Measurements from ENCODE around the gene DKK1.

DKK1 gene

DNA sequence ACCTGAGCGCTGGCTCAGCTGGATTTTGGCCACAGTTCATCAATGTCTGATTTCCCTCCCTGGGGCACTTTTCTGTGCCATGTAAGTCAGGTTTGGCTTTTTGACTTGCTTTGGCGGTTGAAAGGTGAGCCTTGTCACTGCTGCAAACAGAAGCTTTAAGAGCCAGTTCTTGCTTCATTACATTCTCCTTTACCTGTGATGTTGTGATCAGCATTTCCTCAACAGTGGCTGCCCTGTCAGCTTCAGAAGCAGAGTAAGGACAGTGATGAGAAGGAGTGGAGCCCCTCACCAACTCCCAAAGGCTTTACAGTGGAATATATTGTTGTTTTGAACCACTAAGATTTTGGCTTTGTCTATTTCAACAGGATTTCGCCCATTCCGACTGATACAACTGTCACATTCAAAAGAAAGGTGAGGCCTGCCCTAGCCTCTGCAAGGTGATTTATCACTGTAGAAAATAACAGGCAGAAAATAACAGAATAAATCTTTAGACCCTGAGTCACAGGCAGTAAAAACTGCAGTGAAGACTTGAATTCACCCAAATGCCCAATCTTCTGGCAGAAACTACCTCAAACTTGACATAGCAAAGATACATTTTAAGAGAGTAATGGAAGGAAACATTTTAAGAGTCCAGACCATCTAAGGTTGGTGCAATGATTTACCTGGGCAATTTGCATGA is 13.3 kb upstream of the DKK1 start:
- no peak for DNase-seq (ENCODE audit: low read depth in 2 of 2)
- TF ChIP-seq, protein P1, sequence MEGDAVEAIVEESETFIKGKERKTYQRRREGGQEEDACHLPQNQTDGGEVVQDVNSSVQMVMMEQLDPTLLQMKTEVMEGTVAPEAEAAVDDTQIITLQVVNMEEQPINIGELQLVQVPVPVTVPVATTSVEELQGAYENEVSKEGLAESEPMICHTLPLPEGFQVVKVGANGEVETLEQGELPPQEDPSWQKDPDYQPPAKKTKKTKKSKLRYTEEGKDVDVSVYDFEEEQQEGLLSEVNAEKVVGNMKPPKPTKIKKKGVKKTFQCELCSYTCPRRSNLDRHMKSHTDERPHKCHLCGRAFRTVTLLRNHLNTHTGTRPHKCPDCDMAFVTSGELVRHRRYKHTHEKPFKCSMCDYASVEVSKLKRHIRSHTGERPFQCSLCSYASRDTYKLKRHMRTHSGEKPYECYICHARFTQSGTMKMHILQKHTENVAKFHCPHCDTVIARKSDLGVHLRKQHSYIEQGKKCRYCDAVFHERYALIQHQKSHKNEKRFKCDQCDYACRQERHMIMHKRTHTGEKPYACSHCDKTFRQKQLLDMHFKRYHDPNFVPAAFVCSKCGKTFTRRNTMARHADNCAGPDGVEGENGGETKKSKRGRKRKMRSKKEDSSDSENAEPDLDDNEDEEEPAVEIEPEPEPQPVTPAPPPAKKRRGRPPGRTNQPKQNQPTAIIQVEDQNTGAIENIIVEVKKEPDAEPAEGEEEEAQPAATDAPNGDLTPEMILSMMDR (IDR thresholded peaks at IDR 0.05; ENCODE audit: low read depth, low read length) = no peak
- H3K4me3 ChIP-seq (replicated peaks in 1 of 2; ENCODE audit: low read depth in 2 of 2, low read length in 2 of 2) = no peak overlapping the region

DNA sequence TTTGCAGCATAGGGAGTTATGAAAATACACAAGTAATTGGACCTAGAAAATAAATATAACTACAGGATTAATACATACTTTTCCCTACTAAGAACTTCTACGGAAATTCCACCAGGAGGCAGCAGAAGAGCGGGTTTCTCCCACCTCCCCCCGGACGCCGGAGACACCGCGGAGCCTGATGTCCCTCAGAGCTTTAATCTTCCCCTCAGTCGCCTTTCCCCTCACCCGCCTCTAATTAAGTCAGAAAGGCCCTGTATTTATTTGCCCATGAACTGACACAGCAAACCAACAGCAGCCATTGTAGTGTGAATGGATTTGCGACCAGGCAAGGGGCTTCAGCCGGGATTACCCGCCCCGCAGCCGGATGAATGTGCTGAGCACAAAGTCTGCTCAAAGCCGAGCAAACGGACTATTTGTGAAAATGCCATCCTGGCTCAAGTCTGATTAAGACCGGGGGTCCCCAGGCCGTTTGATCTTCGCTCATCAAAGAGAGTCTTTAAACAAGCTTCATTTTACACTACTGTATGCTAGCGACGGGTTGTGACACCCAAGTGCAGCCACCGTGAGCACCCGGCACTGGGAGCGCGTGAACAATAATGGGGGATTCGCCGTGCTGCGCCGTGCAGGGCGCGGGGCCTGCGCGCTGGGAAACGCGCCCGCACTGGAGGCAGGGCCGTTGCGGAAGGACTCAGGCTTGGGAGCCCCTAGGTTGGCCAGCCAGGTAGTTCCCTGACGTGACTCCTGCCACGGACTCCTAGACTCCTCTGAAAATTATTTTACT is 5.6 kb upstream of the DKK1 start:
- TF ChIP-seq, protein P1 (IDR thresholded peaks at IDR 0.05; ENCODE audit: low read depth, low read length) = peak; percentile 61
- peak; percentile 86 to 91 for DNase-seq (ENCODE audit: low read depth in 2 of 2)
- peak overlapping the region; percentile 32 to 48 for H3K4me3 ChIP-seq (replicated peaks in 1 of 2; ENCODE audit: low read depth in 2 of 2, low read length in 2 of 2)

DNA sequence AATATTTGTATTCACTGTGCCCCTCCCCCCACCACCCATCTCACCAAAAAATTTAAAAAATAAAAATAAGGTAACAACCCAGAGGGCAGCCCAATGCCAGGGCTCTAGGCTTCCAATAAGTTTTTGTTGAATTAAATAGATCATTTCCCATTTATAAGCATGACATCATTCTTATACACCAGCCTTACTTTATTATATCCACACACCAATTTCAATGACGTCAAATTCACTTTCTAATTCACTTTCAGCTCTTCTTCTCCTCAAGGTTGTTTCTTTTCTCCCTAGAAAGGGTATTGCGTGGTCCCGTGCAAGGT is 1.2 kb upstream of the DKK1 start:
- TF ChIP-seq, protein P1 (IDR thresholded peaks at IDR 0.05; ENCODE audit: low read depth, low read length) = no peak
- H3K4me3 ChIP-seq (replicated peaks in 1 of 2; ENCODE audit: low read depth in 2 of 2, low read length in 2 of 2) = peak overlapping the region; percentile 81 to 85
- DNase-seq (ENCODE audit: low read depth in 2 of 2) = no peak

DNA sequence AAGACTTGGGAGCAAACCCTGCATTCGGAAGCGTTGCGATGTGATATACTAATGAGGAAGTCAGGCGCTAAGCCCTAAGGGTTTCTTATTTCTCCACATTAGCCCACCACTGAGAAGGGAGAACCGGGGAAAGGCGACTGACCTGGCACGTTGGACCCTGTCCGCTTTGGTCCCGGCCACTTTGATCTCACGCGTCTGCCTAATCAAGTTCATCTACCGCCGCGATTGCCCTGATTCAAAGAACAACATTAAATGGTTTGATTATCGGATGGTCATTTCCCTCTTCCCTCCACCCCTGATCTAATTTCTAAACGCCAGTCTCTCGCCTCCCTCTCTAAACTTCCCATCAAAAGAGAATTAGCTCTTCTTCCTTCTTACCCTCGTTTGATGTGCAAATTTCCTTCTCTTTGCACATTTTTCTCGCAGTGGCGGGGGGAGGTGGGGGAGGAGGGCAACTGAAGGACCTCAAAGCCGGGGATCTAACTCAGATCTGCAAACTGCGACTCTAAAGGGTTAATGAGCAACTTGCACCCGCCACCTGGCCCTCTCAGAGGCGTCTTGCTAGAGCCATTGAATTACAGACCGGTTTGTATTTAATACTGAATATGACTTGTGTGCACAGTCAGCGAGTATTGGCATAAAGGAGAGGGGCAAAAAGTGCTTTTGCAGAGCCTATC is 687 bp upstream of the DKK1 start:
- no peak for DNase-seq (ENCODE audit: low read depth in 2 of 2)
- peak overlapping the region; percentile 81 to 85 for H3K4me3 ChIP-seq (replicated peaks in 1 of 2; ENCODE audit: low read depth in 2 of 2, low read length in 2 of 2)
- TF ChIP-seq, protein P1 (IDR thresholded peaks at IDR 0.05; ENCODE audit: low read depth, low read length) = no peak

DNA sequence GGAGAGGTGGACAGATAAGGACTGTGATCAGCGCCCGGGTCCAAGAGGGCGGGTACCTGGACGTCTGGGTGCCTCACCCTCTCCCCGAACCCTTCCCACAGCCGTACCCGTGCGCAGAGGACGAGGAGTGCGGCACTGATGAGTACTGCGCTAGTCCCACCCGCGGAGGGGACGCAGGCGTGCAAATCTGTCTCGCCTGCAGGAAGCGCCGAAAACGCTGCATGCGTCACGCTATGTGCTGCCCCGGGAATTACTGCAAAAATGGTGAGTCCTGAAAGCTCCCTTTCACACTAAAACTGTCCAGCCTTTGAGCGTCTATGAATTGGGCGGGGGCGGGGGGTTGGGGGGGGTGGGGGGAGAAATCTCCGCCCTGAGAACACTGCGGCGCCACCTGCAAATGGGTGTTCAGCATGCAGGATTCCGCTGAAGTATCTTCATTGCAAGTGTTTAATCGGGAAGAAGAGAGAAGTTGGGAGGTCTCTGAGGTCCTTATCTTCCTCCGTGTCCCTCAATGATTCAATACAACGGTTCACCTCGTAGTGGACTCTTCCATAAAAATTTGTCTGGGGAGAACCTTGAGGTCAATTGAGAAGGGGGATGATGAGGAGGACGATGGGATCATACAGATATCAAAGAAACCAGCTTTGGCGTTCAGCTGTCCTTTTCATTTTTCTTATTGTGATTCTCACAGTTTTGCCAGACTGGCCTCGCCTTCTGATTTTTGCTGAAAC is 906 bp downstream of the DKK1 start:
- DNase-seq (ENCODE audit: low read depth in 2 of 2) = peak; percentile 48 to 61
- TF ChIP-seq, protein P1 (IDR thresholded peaks at IDR 0.05; ENCODE audit: low read depth, low read length) = no peak
- peak overlapping the region; percentile 81 to 85 for H3K4me3 ChIP-seq (replicated peaks in 1 of 2; ENCODE audit: low read depth in 2 of 2, low read length in 2 of 2)

DNA sequence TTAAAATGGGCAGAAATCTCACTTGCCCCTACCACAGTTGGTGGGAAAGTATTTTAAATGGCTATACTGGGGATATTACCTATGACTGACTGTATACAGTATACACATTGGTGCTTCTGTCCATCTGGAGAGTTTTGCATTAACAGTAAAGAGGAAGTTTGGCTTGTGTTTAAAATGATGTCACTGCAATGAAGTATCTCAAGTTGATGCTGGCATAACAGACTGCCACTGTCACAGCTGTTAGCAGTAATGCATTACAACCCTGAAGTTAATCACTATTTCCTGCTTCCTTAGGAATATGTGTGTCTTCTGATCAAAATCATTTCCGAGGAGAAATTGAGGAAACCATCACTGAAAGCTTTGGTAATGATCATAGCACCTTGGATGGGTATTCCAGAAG is 1.9 kb downstream of the DKK1 start:
- peak overlapping the region; percentile 81 to 85 for H3K4me3 ChIP-seq (replicated peaks in 1 of 2; ENCODE audit: low read depth in 2 of 2, low read length in 2 of 2)
- no peak for DNase-seq (ENCODE audit: low read depth in 2 of 2)

More for the DNA sequence above, 1.9 kb downstream of the DKK1 start:
- TF ChIP-seq, protein P1 (IDR thresholded peaks at IDR 0.05; ENCODE audit: low read depth, low read length) = no peak
